Activated CD4-positive, alpha-beta T cell treated with anti-CD3 and anti-CD28 coated beads, Interleukin-2, amount 10 ng/mL, durations not matched to agents 24 days and 14 days (primary cell): ENCODE measurements around the gene TMEM50A. TPM values are rescaled to one million over a fixed set of nuclear protein-coding genes. Genes with fewer than 3 reads are reported as not detected.
A peak's percentile ranks its signal among the peaks of the same experiment; 100 is the strongest.
"Not testable (repeated sequence)": the region's sequence is repeated elsewhere in the genome, so short reads cannot be mapped to it uniquely, and the experiment has no call there.

Experiments
- DNase-seq: peaks from one replicate; pipeline ENCODE4 v3.0.0; 2022
- H3K27ac Mint-ChIP-seq: one replicate; pipeline ENCODE4 v1.8.0; 2022; ENCODE audit warnings: mild to moderate bottlenecking, mixed read lengths
- H3K27me3 Mint-ChIP-seq: one replicate; pipeline ENCODE4 v1.8.0; 2022; ENCODE audit warnings: mixed read lengths
- H3K36me3 Mint-ChIP-seq: one replicate; pipeline ENCODE4 v1.8.0; 2022; ENCODE audit warnings: low read depth, mild to moderate bottlenecking, mixed read lengths
- H3K4me1 Mint-ChIP-seq: one replicate; pipeline ENCODE4 v1.8.0; 2021; ENCODE audit warnings: mixed read lengths
- H3K4me3 Mint-ChIP-seq: one replicate; pipeline ENCODE4 v1.8.0; 2022; ENCODE audit warnings: mild to moderate bottlenecking, moderate library complexity, mixed read lengths
- H3K9me3 Mint-ChIP-seq: one replicate; pipeline ENCODE4 v1.8.0; 2021; ENCODE audit warnings: mixed read lengths
- intact Hi-C: fragments of 100-400 bp; cut with micrococcal nuclease; formaldehyde crosslinking; loops from one replicate; pipeline ENCODE4 v1.15.1; 2023
- total RNA-seq: library from RNA; stranded (reverse); gene quantifications from 2 replicates; pipeline ENCODE4 v1.2.3, GENCODE V29; 2022

TMEM50A gene
- total RNA-seq, 1 donor from 2014 or later, result 102 TPM

DNA sequence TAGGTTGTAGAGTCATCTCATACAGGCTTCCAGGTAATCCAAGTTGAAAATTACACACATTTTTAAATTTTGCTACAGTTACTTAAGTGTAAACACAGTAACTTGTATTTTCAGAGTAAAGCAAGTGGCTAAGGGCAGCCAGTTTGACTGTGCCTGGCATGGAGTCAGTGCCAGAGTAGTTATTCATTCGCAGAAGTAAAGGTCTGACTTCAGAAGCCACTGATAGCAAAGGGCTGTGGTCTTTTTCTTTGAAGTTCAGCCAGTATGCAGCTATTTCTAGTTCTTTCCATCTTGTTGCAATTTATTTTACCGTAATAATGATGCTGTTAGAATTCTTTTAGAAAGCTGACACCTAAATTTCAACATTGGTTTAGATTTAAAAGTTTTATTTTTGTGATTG is 9.4 kb downstream of the TMEM50A start:
- Mint-ChIP-seq H3K4me3 (no peak overlapping the region), H3K9me3 (no peaks in the 10 kb centered on the region), H3K27me3 (no peaks in the 10 kb centered on the region), H3K4me1 (peaks cover 13% of the 10 kb centered on the region), H3K27ac (peak overlapping the region; percentile 15), H3K36me3 (peaks cover 50% of the 10 kb centered on the region)
- intact Hi-C loops, result no loop called here
- DNase-seq, result no peak

DNA sequence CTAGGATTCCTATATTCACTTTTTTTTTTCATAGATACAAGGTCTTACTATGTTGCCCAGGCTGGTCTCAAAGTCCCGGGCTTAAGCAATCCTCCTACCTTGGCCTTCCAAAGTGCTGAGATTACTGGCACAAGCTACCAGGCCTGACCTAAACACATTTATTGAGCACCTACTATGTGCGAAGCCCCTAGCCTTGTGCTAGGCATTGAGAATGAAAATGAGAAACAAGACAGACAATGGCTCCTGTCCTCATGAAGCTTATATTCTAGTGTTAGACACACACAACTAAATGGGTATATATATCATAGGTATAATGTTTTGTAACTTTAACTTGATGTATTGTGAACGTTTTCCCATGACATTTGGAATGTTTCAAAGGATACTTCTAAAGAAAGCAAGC is 11.5 kb downstream of the TMEM50A start:
- H3K9me3 Mint-ChIP-seq, result no peaks in the 10 kb centered on the region
- H3K27ac Mint-ChIP-seq, result no peak overlapping the region
- peaks cover 9% of the 10 kb centered on the region for H3K4me1 Mint-ChIP-seq
- no peaks in the 10 kb centered on the region for H3K27me3 Mint-ChIP-seq
- peaks cover 45% of the 10 kb centered on the region for H3K36me3 Mint-ChIP-seq
- intact Hi-C loops, result no loop called here
- H3K4me3 Mint-ChIP-seq, result no peak overlapping the region
- DNase-seq, result no peak

DNA sequence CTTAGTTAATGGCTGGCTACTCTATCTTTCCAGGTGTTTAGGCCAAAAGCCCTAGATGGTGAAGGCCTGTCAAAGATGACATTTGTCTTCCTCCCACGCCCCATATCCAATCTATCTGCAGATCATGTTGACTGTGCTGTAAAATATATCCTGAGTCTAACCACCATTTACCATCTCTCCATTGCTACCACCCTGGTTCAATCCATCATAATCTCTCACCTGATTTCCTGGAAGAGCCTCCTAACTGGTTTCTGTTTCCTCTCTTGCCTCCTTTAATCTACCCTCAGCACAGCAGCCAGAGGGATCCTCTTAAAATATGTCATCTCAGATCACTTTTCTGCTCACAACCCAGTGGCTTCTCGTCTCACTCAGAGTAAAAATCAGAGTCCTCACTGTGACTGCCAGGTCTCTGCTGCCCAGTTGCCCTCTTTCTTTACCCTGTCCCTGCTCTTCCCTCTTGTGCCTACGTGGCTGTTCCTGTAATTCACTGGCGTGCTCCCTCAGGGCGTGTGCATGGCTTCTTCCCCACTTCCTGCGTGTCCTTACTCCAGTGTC is 17.8 kb downstream of the TMEM50A start:
- intact Hi-C loops, result no loop called here
- H3K4me1 Mint-ChIP-seq, result peaks cover 25% of the 10 kb centered on the region
- peak overlapping the region; percentile 76 for H3K27ac Mint-ChIP-seq
- H3K27me3 Mint-ChIP-seq, result no peaks in the 10 kb centered on the region
- H3K36me3 Mint-ChIP-seq, result peaks cover 54% of the 10 kb centered on the region
- DNase-seq, result peak; percentile 76
- no peaks in the 10 kb centered on the region for H3K9me3 Mint-ChIP-seq
- peak overlapping the region; percentile 54 for H3K4me3 Mint-ChIP-seq

DNA sequence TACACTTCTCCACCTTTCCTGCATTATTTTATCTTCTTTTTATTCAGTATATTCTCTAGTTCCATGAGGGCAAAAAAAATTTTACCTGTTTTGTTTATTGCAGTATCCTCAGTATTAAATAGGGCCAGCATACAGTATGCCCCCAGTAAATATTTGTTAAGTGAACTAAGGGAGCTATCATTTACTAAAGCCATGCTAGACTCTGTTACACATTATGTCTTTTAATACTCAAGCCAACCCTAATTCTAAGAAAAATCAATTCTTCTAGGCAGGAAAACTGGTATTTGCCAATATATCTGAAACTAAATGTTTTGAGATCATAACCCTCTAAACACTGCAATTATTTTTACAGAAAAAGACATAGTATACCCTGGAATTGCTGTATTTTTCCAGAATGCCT is 18.3 kb downstream of the TMEM50A start:
- H3K27me3 Mint-ChIP-seq, result no peaks in the 10 kb centered on the region
- DNase-seq, result no peak
- peak overlapping the region; percentile 54 for H3K4me3 Mint-ChIP-seq
- intact Hi-C loops, result no loop called here
- H3K9me3 Mint-ChIP-seq, result no peaks in the 10 kb centered on the region
- peak overlapping the region; percentile 76 for H3K27ac Mint-ChIP-seq
- peaks cover 27% of the 10 kb centered on the region for H3K4me1 Mint-ChIP-seq
- H3K36me3 Mint-ChIP-seq, result peaks cover 59% of the 10 kb centered on the region

DNA sequence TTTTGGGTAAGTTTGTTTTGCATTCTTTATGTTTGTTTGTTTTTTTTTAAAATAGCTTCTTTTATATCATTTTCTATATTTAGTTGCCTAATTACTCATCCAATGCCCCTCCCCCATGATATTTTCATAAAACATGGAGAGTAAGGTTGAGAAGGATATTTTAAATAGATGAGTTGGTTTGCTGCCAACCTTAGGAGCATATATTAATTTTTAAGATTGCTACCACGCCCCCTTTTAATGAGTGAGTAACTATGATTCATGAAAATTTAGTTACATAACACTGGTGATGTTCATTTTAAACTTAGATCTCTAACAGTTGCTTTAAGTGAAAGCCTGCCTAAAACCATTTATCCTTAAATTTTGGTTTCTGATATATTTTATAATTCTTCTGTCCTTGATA is 18.7 kb downstream of the TMEM50A start:
- Mint-ChIP-seq H3K4me1 (peaks cover 28% of the 10 kb centered on the region), H3K9me3 (no peaks in the 10 kb centered on the region), H3K27me3 (no peaks in the 10 kb centered on the region), H3K36me3 (peaks cover 62% of the 10 kb centered on the region), H3K27ac (peak overlapping the region; percentile 67), H3K4me3 (peak overlapping the region; percentile 51)
- intact Hi-C loops, result no loop called here
- DNase-seq, result no peak

DNA sequence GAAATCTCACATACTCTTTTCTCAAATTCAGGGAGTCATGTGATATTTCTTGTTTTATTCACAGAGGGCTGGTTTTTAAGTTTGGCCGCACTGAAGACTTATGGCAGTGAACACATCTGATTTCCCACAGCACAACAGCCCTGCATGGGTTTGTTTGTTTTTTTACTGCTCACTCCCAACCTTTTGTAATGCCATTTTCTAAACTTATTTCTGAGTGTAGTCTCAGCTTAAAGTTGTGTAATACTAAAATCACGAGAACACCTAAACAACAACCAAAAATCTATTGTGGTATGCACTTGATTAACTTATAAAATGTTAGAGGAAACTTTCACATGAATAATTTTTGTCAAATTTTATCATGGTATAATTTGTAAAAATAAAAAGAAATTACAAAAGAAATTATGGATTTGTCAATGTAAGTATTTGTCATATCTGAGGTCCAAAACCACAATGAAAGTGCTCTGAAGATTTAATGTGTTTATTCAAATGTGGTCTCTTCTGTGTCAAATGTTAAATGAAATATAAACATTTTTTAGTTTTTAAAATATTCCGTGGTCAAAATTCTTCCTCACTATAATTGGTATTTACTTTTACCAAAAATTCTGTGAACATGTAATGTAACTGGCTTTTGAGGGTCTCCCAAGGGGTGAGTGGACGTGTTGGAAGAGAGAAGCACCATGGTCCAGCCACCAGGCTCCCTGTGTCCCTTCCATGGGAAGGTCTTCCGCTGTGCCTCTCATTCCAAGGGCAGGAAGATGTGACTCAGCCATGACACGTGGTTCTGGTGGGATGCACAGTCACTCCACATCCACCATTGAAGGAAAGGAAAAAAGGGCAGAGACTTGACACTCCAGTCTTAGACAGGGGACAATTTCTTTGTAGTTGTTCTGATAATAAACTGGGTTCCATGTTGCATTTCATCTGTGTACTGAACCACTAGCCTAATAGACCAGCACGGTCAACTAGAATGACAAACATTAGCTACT is 22.8 kb downstream of the TMEM50A start:
- Mint-ChIP-seq H3K4me3 (no peak overlapping the region), H3K36me3 (peaks cover 46% of the 10 kb centered on the region), H3K27ac (no peak overlapping the region), H3K9me3 (no peaks in the 10 kb centered on the region), H3K4me1 (peaks cover 22% of the 10 kb centered on the region), H3K27me3 (no peaks in the 10 kb centered on the region)
- DNase-seq, result no peak
- intact Hi-C loops, result no loop called here

DNA sequence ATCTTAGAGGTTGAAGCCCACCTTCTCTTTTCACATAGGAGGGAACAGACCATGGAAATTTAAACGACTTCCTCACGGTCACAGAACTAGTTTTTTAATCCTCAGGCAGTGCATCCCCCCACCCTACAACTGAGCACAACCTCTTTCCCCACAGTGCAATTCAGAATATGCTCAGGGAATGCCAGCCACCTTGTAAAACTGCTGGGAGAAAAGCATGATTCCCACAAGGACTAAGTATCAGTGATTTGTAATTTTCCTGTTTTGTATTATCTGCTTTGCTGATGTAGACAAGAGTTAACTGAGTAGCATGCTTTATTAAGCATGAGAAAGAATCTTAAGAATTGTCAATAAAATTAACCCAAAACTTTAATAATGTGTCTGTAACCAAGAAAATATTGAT is 23.8 kb downstream of the TMEM50A start:
- Mint-ChIP-seq H3K27me3 (no peaks in the 10 kb centered on the region), H3K4me3 (no peak overlapping the region), H3K9me3 (no peaks in the 10 kb centered on the region), H3K4me1 (peaks cover 16% of the 10 kb centered on the region), H3K36me3 (peaks cover 41% of the 10 kb centered on the region), H3K27ac (no peak overlapping the region)
- DNase-seq, result no peak
- intact Hi-C loops, result no loop called here

DNA sequence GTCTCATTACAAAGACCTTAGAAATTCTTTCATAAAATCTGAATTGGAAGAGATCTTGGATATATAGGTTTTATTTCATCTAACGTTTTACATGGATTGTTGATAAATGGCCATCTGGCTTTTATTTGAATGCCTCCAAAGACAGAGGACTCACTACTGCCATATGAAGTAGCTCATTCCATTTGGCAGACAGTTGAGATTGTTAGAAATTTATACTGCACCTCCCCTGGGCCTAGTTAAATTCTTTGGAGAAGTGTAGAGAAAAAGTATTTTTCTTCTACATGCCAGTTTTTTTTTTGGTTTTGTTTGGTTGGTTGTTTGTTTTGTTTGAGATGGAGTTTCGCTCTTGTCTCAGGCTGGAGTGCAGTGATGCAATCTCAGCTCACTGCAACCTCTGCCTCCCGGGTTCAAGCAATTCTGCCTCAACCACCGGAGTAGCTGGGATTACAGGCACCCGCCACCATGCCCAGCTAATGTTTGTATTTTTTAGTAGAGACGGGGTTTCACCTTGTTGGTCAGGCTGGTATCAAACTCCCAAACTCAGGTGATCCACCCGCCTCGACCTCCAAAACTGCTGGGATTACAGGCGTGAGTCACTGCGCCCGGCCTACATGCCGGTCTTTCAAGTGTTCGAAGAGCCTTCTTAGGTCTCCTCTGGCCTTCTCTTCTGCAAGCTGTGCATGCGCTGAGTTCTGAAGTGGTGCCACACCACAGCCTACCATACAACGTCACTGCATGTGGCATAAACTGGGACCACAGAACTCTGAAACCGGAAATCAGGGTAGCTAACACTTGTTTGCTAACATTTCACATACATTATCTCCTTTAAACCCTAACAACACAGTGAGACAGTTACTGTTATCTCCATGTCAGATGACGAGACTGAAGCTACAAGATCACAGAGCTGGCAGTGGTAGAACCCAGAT is 24.8 kb downstream of the TMEM50A start:
- H3K27ac Mint-ChIP-seq, H3K4me3 Mint-ChIP-seq, intact Hi-C loops, DNase-seq, H3K27me3 Mint-ChIP-seq, H3K9me3 Mint-ChIP-seq: not testable (repeated sequence)
- Mint-ChIP-seq H3K36me3 (peaks cover 33% of the 10 kb centered on the region), H3K4me1 (peaks cover 10% of the 10 kb centered on the region)

DNA sequence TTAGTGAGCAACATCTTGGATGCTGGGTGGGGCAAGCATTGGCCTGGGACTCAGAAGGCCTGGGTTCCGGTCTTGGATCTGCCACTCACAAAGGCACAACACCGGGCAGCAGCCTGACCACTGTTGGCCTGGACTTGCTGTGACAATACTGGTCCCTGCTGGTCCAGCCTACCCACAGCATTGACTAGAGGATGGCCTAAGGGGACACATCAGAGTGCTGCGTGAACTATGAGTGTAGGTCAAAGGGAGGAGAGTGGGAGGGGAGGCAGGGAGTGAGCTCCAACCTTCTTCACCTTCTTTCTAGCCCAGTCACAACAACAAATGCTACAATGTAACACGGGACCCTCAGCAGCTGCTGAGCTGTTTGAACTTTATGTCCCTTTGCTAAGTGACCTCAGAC is 31.1 kb downstream of the TMEM50A start:
- no peaks in the 10 kb centered on the region for H3K36me3 Mint-ChIP-seq
- no peaks in the 10 kb centered on the region for H3K9me3 Mint-ChIP-seq
- no peak for DNase-seq
- no peaks in the 10 kb centered on the region for H3K4me1 Mint-ChIP-seq
- no peak overlapping the region for H3K4me3 Mint-ChIP-seq
- peaks cover 3% of the 10 kb centered on the region for H3K27me3 Mint-ChIP-seq
- intact Hi-C loops, result no loop called here
- no peak overlapping the region for H3K27ac Mint-ChIP-seq

DNA sequence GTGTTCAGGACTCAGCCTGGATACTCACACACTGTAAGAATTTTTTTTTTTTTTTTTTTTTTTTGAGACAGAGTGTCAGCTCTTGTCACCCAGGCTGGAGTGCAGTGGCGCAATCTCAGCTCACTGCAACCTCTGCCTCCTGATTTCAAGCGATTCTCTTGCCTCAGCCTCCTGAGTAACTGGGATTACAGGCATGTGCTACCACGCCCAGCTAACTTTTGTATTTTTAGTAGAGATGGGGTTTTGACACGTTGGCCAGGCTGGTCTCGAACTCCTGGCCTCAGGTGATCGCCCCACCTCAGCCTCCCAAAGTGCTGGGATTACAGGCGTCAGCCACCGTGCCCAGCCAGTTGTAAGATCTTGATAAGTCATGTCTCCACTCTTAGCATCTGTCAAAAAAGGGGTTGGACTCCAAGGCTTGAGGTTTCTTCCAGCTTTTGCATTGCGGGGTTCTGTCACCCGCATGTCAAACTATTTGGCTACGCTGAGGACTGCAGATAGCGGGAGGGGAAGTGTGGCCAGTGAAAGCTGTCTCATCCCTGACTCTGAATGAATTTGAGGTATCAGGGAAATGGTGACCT is 31.6 kb downstream of the TMEM50A start:
- intact Hi-C loops, H3K36me3 Mint-ChIP-seq, H3K9me3 Mint-ChIP-seq, H3K27ac Mint-ChIP-seq, H3K4me1 Mint-ChIP-seq, DNase-seq, H3K27me3 Mint-ChIP-seq, H3K4me3 Mint-ChIP-seq: not testable (repeated sequence)

DNA sequence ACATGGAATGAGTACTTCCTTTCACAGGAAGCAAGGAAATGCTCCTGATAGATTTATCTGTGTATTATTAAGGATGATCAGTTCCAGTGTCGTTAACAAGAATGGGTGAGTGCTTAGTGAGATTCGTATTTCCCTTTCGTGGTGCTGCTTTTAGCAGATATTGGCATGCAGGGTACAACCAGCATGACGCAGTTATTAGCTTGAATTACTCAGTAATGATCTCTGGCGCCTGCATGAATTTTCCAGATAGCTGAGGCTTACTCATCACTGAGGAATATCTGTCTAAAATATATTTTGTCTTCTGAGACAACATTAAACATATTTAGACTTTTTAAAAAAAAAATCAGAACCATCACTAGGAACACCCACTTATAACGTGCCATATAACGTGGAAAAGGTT is 33.6 kb downstream of the TMEM50A start:
- H3K4me3 Mint-ChIP-seq, H3K4me1 Mint-ChIP-seq, H3K27ac Mint-ChIP-seq, DNase-seq, H3K36me3 Mint-ChIP-seq, H3K27me3 Mint-ChIP-seq, intact Hi-C loops, H3K9me3 Mint-ChIP-seq: not testable (repeated sequence)

DNA sequence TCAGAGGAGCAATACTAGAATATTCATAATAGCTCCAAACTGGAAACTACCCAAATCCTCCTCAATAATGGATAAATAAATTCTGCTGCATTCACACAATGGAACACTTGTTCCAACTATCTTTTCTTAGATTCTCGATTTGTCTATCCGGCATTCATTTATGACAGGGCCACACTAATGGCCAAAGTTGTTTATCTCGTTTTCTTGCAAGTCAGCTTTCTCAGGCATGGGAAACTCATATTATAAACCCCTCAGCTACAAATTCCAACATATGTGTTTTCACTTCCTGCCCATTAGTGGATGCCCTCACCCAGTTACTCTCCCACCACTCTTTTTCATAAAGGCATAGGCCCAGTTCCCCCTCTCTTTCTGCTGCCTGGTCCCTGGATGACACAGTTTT is 40.2 kb downstream of the TMEM50A start:
- peaks cover 20% of the 10 kb centered on the region for H3K27me3 Mint-ChIP-seq
- H3K27ac Mint-ChIP-seq, intact Hi-C loops, H3K4me3 Mint-ChIP-seq, H3K9me3 Mint-ChIP-seq, H3K36me3 Mint-ChIP-seq, DNase-seq, H3K4me1 Mint-ChIP-seq: not testable (repeated sequence)

DNA sequence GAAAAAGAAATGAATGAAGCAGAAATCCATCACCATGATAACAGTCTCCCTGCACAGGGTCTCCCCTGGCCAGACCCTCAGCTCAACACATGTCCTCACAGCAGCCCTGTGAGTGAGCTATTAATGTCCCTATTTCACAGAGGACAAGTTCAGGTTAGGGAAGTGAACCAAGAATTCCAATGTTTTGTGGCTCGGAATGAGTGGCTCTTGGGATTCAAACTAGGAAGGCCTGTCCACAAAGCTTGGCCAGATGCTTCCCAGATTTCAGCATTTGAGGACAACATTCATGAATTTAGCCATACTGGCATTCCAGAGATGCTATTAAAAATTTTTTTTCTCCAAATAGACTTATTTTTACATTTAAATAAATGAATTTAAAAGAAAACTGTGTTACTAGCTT is 44.4 kb downstream of the TMEM50A start:
- intact Hi-C loops, result not testable (repeated sequence)

More for the DNA sequence above, 44.4 kb downstream of the TMEM50A start:
- H3K36me3 Mint-ChIP-seq, DNase-seq, H3K4me3 Mint-ChIP-seq, H3K4me1 Mint-ChIP-seq, H3K9me3 Mint-ChIP-seq, H3K27ac Mint-ChIP-seq: not testable (repeated sequence)
- peaks cover 15% of the 10 kb centered on the region for H3K27me3 Mint-ChIP-seq
